CD4-positive, alpha-beta T cell treated with Interleukin-2 at 100 ng/mL for 4 hours (primary cell): ENCODE data around the gene CALHM3.

Source experiments
- DNase-seq: peaks from one replicate; pipeline ENCODE4 v3.0.0-alpha.2; 2020; ENCODE audit warnings: low spot score

CALHM3 gene

GRCh38 chr10:103474077-103474476, 5.0 kb downstream of the CALHM3 start:
- DNase-seq: no peak

GRCh38 chr10:103473261-103473671, 5.8 kb downstream of the CALHM3 start:
- no peak for DNase-seq

GRCh38 chr10:103472005-103472404, 7.0 kb downstream of the CALHM3 start:
- DNase-seq: no peak

GRCh38 chr10:103470761-103471653, 8.0 kb downstream of the CALHM3 start:
- DNase-seq: peak; percentile 87

- no peak for DNase-seq
These were observed 9.8 kb downstream of the CALHM3 start for GRCh38 chr10:103469201-103469600.

GRCh38 chr10:103467406-103467805, 11.6 kb downstream of the CALHM3 start:
- no peak for DNase-seq

GRCh38 chr10:103466734-103467133, 12.3 kb downstream of the CALHM3 start:
- no peak for DNase-seq

- no peak for DNase-seq
These were observed 13.4 kb downstream of the CALHM3 start for GRCh38 chr10:103465411-103466179.

- DNase-seq: no peak
These were observed 15.5 kb downstream of the CALHM3 start for GRCh38 chr10:103463499-103463898.

GRCh38 chr10:103459615-103460014, 19.4 kb downstream of the CALHM3 start:
- no peak for DNase-seq

GRCh38 chr10:103458720-103459119, 20.3 kb downstream of the CALHM3 start, which contains the start of gene CALHM1:
Gene CALHM1 (minus strand): TSS chr10:103458900. CDS start chr10:103458751, 149 bp downstream.
- no peak for DNase-seq

GRCh38 chr10:103457896-103458583, 21.0 kb downstream of the CALHM3 start:
- no peak for DNase-seq

- no peak for DNase-seq
These were observed 21.8 kb downstream of the CALHM3 start for GRCh38 chr10:103457176-103457712.

GRCh38 chr10:103456074-103456660, 22.9 kb downstream of the CALHM3 start:
- DNase-seq: no peak

- DNase-seq: no peak
These were observed 23.8 kb downstream of the CALHM3 start for GRCh38 chr10:103455235-103455634.

GRCh38 chr10:103454026-103454425, 25.0 kb downstream of the CALHM3 start:
- no peak for DNase-seq

GRCh38 chr10:103452506-103453230, 26.4 kb downstream of the CALHM3 start:
- no peak for DNase-seq

- peak; percentile 51 for DNase-seq
These were observed 27.1 kb downstream of the CALHM3 start, which contains the start of gene CALHM2 for GRCh38 chr10:103451831-103452505. Gene CALHM2 (minus strand): TSS chr10:103452370. CDS start chr10:103449941, 2,429 bp downstream.

GRCh38 chr10:103451091-103451813, 27.8 kb downstream of the CALHM3 start:
- DNase-seq: peak; percentile 55
